Dedifferentiated amniotic fluid mesenchymal stem cell (primary cell): ENCODE results near the gene CRIP3.

Experiments
- DNase-seq: peaks from one replicate; pipeline ENCODE4 v3.0.0-alpha.2; 2016; ENCODE audit errors: extremely low spot score

CRIP3 gene

GRCh38 chr6:43287717-43288679 lies 20.6 kb downstream of the CRIP3 start:
- no peak for DNase-seq

GRCh38 chr6:43286980-43287716 lies 21.5 kb downstream of the CRIP3 start:
- DNase-seq, result no peak

- DNase-seq, result no peak
Observed at GRCh38 chr6:43286456-43286979, 22.1 kb downstream of the CRIP3 start.

- DNase-seq, result no peak
Observed at GRCh38 chr6:43285832-43286231, 22.8 kb downstream of the CRIP3 start.

- no peak for DNase-seq
Observed at GRCh38 chr6:43284991-43285781, 23.4 kb downstream of the CRIP3 start.

- no peak for DNase-seq
Observed at GRCh38 chr6:43283905-43284304, 24.7 kb downstream of the CRIP3 start.

- DNase-seq, result no peak
Observed at GRCh38 chr6:43283514-43283901, 25.1 kb downstream of the CRIP3 start.

GRCh38 chr6:43282636-43283513 lies 25.8 kb downstream of the CRIP3 start:
- no peak for DNase-seq

GRCh38 chr6:43282060-43282459 lies 26.6 kb downstream of the CRIP3 start:
- DNase-seq, result no peak

GRCh38 chr6:43280234-43280633 lies 28.4 kb downstream of the CRIP3 start:
- DNase-seq, result no peak

- DNase-seq, result no peak
Observed at GRCh38 chr6:43278524-43279078, 30.0 kb downstream of the CRIP3 start.

GRCh38 chr6:43277643-43278523 lies 30.7 kb downstream of the CRIP3 start:
- DNase-seq, result no peak

- no peak for DNase-seq
Observed at GRCh38 chr6:43277306-43277642, 31.4 kb downstream of the CRIP3 start.

- DNase-seq, result no peak
Observed at GRCh38 chr6:43276577-43277305, 31.9 kb downstream of the CRIP3 start.

GRCh38 chr6:43275801-43276576 lies 32.6 kb downstream of the CRIP3 start:
- DNase-seq, result no peak

GRCh38 chr6:43274916-43275597 lies 33.6 kb downstream of the CRIP3 start:
- DNase-seq, result no peak

GRCh38 chr6:43274127-43274915 lies 34.3 kb downstream of the CRIP3 start:
- no peak for DNase-seq
